Hepatocyte (in vitro differentiated cells): Measurements from ENCODE around the gene CRAMP1. TPM values are rescaled to one million over a fixed set of nuclear protein-coding genes. Genes with fewer than 3 reads are reported as not detected.

Experiments
- DNase-seq: peaks from one replicate; pipeline ENCODE4 v3.0.0-alpha.2; 2016; ENCODE audit warnings: low spot score
- H2AFZ ChIP-seq: fragments of 200-600 bp; sonication (generic); 2 replicates; pipeline ENCODE4 v1.6.0; 2016; ENCODE audit warnings: antibody characterized with exemption, mild to moderate bottlenecking
- H3K27ac ChIP-seq: fragments of 200-600 bp; sonication (generic); 2 replicates; pipeline ENCODE4 v1.5.1; 2016; ENCODE audit warnings: mild to moderate bottlenecking
- H3K27me3 ChIP-seq: fragments of 200-600 bp; sonication (generic); 2 replicates; pipeline ENCODE4 v1.6.1; 2016
- H3K36me3 ChIP-seq: fragments of 200-600 bp; sonication (generic); replicated peaks from 2 replicates; pipeline ENCODE4 v1.5.1; 2016; ENCODE audit warnings: low read depth; ENCODE audit not compliant: insufficient read depth
- H3K4me1 ChIP-seq: fragments of 200-600 bp; sonication (generic); 2 replicates; pipeline ENCODE4 v1.5.1; 2016; ENCODE audit warnings: mild to moderate bottlenecking, moderate library complexity; ENCODE audit not compliant: insufficient read depth
- H3K4me2 ChIP-seq: fragments of 200-600 bp; sonication (generic); 2 replicates; pipeline ENCODE4 v1.6.0; 2016
- H3K4me3 ChIP-seq: fragments of 200-600 bp; sonication (generic); 2 replicates; pipeline ENCODE4 v1.5.1; 2016; ENCODE audit warnings: mild to moderate bottlenecking
- H3K79me2 ChIP-seq: fragments of 200-600 bp; sonication (generic); 2 replicates; pipeline ENCODE4 v1.6.0; 2017; ENCODE audit warnings: mild to moderate bottlenecking
- H3K9me2 ChIP-seq: fragments of 200-600 bp; sonication (generic); replicated peaks from 2 replicates; pipeline ENCODE4 v1.6.0; 2017; ENCODE audit warnings: mild to moderate bottlenecking; ENCODE audit not compliant: insufficient read depth
- H3K9me3 ChIP-seq: fragments of 200-600 bp; sonication (generic); 2 replicates; pipeline ENCODE4 v1.5.1; 2016; ENCODE audit warnings: low read depth, mild to moderate bottlenecking
- H4K20me1 ChIP-seq: fragments of 200-600 bp; sonication (generic); 2 replicates; pipeline ENCODE4 v1.6.0; 2016; ENCODE audit warnings: mild to moderate bottlenecking; ENCODE audit not compliant: insufficient read depth, poor library complexity, severe bottlenecking
- CTCF ChIP-seq: fragments of 200-600 bp; sonication (generic); IDR thresholded peaks from 2 replicates; pipeline ENCODE4 v1.5.1; 2016; ENCODE audit warnings: antibody characterized with exemption, mild to moderate bottlenecking; ENCODE audit not compliant: poor library complexity
- EZH2 ChIP-seq: fragments of 200-600 bp; sonication (generic); IDR thresholded peaks from 2 replicates; pipeline ENCODE4 v1.6.1; 2016; ENCODE audit warnings: antibody characterized with exemption, mild to moderate bottlenecking, borderline replicate concordance
- EZH2phosphoT487 ChIP-seq: fragments of 200-600 bp; sonication (generic); IDR thresholded peaks from one replicate; pipeline ENCODE4 v1.6.1; 2018; ENCODE audit warnings: antibody characterized with exemption, mild to moderate bottlenecking, low read depth, moderate library complexity; ENCODE audit not compliant: unreplicated experiment, severe bottlenecking
- WGBS: methylation state at CpG from one replicate; pipeline ENCODE4 v1.1.6; 2016; ENCODE audit warnings: low lambda C conversion rate; ENCODE audit errors: missing lambda C conversion rate; 5-methylcytosine and 5-hydroxymethylcytosine counted together
- polyA plus RNA-seq: library from polyadenylated mRNA; unstranded; fragments of >200 nt; fragmentation: Nextera tagmentation; extraction: Ambion mirVana; gene quantifications from 2 replicates; pipeline ENCODE4 v1.2.1, GENCODE V29; 2016
- total RNA-seq: library from RNA; depleted of rRNA; stranded (reverse); fragments of >200 nt; gene quantifications from 2 replicates; pipeline ENCODE4 v1.2.3, GENCODE V29; 2014

The CRAMP1 gene
- total RNA-seq (7.0 and 8.2 TPM in 2 replicates), polyA plus RNA-seq (6.7 and 9.9 TPM in 2 replicates)

DNA sequence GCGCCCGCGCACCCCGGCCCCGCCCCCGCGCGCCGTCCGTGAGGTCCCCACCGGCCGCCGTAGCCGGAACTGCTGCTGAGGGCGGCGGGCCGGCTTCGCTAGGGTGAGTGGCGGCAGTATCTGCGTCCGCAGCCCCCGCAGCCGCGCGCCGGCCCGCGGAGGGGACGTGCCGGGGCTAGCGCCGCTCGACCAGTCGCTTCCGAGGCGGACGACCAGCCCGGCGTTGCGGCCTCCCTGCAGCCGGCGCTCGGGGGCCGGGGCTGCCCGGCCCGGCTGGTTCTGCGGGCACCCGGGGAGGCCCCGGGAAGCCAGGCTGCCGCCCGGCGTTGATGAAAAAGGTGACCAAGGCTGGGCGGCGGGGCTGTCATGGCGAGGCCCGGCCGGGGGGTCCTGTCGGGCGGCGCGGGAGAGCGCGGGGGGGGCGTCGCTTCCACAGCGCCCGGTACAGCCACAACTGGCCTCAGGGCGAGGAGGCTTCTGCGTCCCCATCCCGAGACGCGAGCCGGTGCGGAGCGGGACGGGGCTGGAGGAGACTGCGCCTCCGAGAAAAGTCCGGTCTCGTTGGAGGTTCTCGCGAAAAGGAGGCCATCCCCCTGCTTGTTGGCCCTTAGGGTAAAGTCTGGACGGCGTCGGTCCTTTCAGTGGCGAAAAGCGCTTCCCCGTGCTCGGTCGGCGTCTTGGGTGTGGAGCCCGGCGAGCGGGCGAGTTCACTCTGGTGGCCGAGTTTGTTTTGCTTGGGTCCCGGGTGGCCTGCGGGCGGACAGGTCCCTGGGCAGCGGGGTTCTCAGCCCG lies at the start of gene CRAMP1:
TSS of gene CRAMP1 (plus strand) at position 41 of the 792 bp plus-strand sequence. CDS start 2,280 bp downstream, outside the sequence.
- peaks cover 30% of the 10 kb centered on the region for H3K4me1 ChIP-seq
- TF ChIP-seq EZH2, result no peak
- no peak for TF ChIP-seq CTCF
- no peak for TF ChIP-seq EZH2phosphoT487
- H3K9me3 ChIP-seq, result no peaks in the 10 kb centered on the region
- peak within 1 kb of the TSS; percentile 94 for H3K4me2 ChIP-seq
- H3K4me3 ChIP-seq, result peak within 1 kb of the TSS; percentile 80
- H3K27ac ChIP-seq, result peak within 1 kb of the TSS; percentile 56
- H3K27me3 ChIP-seq, result no peaks in the 10 kb centered on the region
- no peaks in the 10 kb centered on the region for H3K36me3 ChIP-seq
- peaks cover 4% of the 10 kb centered on the region for H4K20me1 ChIP-seq
- peak; percentile 43 for DNase-seq
- no peaks in the 10 kb centered on the region for H3K9me2 ChIP-seq
- 2% methylated on average over 82 of the region's 101 CpGs for WGBS
- H2AFZ ChIP-seq, result peak within 1 kb of the TSS; percentile 89
- peaks cover 53% of the 10 kb centered on the region for H3K79me2 ChIP-seq

- Histone ChIP-seq H3K4me1 (no peaks in the 10 kb centered on the region), H4K20me1 (no peaks in the 10 kb centered on the region), H3K27me3 (no peaks in the 10 kb centered on the region), H3K4me3 (no peak overlapping the region), H3K9me2 (no peaks in the 10 kb centered on the region), H2AFZ (no peak overlapping the region), H3K36me3 (no peaks in the 10 kb centered on the region), H3K27ac (no peak overlapping the region), H3K4me2 (no peak overlapping the region), H3K79me2 (no peaks in the 10 kb centered on the region), H3K9me3 (no peaks in the 10 kb centered on the region)
- DNase-seq, result no peak
- 97% methylated on average over 20 of the region's 20 CpGs for WGBS
- no peak for TF ChIP-seq EZH2
- no peak for TF ChIP-seq CTCF
- no peak for TF ChIP-seq EZH2phosphoT487
Observed at GRCh38 chr16:1563786-1564185, 48.4 kb upstream of the CRAMP1 start.

DNA sequence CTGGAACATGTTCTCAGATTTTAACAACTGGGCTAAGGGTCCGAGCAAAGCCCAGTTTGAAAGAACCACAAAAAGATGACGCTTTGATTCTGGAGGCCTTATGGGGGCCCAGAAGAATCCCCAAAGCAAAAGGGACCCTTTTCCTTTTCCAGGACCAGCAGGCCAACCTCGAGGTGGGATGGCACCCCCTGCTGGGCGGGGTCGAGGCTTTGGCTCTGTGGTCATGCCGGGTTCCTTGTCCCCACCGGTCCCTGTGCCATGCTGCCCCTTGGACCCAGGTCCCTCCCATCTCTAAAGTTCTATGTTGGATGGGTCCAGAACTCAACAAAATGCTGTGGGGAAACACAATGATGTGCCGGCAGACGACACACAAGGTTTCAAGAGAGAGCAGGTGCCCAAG lies 47.8 kb upstream of the CRAMP1 start:
- no peaks in the 10 kb centered on the region for H3K27me3 ChIP-seq
- H3K27ac ChIP-seq, result no peak overlapping the region
- no peak overlapping the region for H3K4me2 ChIP-seq
- no peaks in the 10 kb centered on the region for H3K9me2 ChIP-seq
- WGBS, result 89% methylated on average over 9 of the region's 9 CpGs
- no peaks in the 10 kb centered on the region for H3K79me2 ChIP-seq
- H3K4me1 ChIP-seq, result no peaks in the 10 kb centered on the region
- DNase-seq, result no peak
- no peaks in the 10 kb centered on the region for H4K20me1 ChIP-seq
- no peak overlapping the region for H3K4me3 ChIP-seq
- no peak for TF ChIP-seq EZH2
- no peak for TF ChIP-seq EZH2phosphoT487
- no peak for TF ChIP-seq CTCF
- H2AFZ ChIP-seq, result no peak overlapping the region
- no peaks in the 10 kb centered on the region for H3K36me3 ChIP-seq
- no peaks in the 10 kb centered on the region for H3K9me3 ChIP-seq
